Effector memory CD4-positive, alpha-beta T cell (primary cell): ENCODE measurements around the gene PLEKHA7.

Experiments
- DNase-seq, 3 donors: peaks; one replicate each; pipeline ENCODE4 v3.0.0-alpha.2; 2020
- H3K27ac ChIP-seq: 2 replicates; pipeline ENCODE4 v1.7.0; 2013; ENCODE audit warnings: mild to moderate bottlenecking, low read length, moderate library complexity; ENCODE audit not compliant: insufficient read depth, poor library complexity, severe bottlenecking
- H3K27me3 ChIP-seq: replicated peaks from 2 replicates; pipeline ENCODE4 v1.7.0; 2013; ENCODE audit warnings: mild to moderate bottlenecking, low read length; ENCODE audit not compliant: insufficient read depth, control insufficient read depth, poor library complexity, severe bottlenecking
- H3K36me3 ChIP-seq: 2 replicates; pipeline ENCODE4 v1.7.0; 2013; ENCODE audit warnings: mild to moderate bottlenecking, low read length, moderate library complexity; ENCODE audit not compliant: control insufficient read depth, insufficient read depth
- H3K4me1 ChIP-seq: 2 replicates; pipeline ENCODE4 v1.7.0; 2013; ENCODE audit warnings: low read length, mild to moderate bottlenecking; ENCODE audit not compliant: control insufficient read depth, insufficient read depth, poor library complexity, severe bottlenecking
- H3K4me3 ChIP-seq: 2 replicates; pipeline ENCODE4 v1.7.0; 2013; ENCODE audit warnings: low read length, low read depth, mild to moderate bottlenecking; ENCODE audit not compliant: insufficient read depth, poor library complexity, severe bottlenecking
- H3K9me3 ChIP-seq: 2 replicates; pipeline ENCODE4 v1.7.0; 2013; ENCODE audit warnings: mild to moderate bottlenecking, low read length, moderate library complexity; ENCODE audit not compliant: control insufficient read depth

Gene PLEKHA7

DNA sequence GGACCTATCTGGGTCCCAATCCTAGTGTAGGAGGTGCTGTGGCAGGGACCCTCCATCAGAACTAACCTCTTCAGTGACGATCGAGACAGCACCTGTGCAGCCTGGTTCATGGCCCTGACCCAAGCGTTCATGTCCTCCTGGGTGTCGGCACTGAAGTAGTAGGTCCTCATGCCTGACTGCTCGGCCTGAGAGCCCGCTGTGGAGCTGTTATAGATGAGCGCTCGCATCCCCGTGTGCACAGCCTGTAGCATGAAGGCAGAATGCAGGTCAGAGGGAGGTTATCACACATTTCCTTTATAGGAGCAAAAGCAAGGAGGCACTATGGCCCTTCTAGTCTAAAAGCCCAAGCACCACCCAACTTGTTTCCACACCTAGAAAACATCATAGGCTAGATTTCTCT, 172.7 kb downstream of the PLEKHA7 start:
- Histone ChIP-seq H3K4me3 (no peak overlapping the region), H3K36me3 (no peaks in the 10 kb centered on the region), H3K27me3 (no peaks in the 10 kb centered on the region), H3K4me1 (no peaks in the 10 kb centered on the region), H3K27ac (no peak overlapping the region), H3K9me3 (no peaks in the 10 kb centered on the region)
- DNase-seq, result no peak

DNA sequence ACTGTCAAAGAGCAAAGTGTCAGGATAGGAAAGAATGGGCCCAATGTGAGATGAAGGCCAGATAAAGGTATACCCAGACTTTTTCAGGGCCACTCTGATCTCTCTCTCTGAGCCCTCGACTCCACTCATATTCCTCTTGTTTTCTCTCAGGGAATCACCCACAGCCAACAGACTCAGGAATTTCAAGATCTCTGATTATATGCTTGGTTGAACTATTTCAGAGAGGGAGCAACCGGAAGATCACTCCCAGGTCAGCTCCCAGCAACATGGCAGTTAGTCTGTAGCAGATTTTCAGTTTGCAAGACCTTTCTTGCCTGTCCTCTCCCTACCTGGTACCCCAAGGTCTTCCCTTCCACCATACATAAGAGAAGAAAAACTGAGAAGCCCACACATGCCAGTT, 173.3 kb downstream of the PLEKHA7 start:
- no peaks in the 10 kb centered on the region for H3K36me3 ChIP-seq
- no peaks in the 10 kb centered on the region for H3K4me1 ChIP-seq
- no peak for DNase-seq
- H3K27me3 ChIP-seq, result no peaks in the 10 kb centered on the region
- H3K27ac ChIP-seq, result no peak overlapping the region
- H3K9me3 ChIP-seq, result no peaks in the 10 kb centered on the region
- H3K4me3 ChIP-seq, result no peak overlapping the region

DNA sequence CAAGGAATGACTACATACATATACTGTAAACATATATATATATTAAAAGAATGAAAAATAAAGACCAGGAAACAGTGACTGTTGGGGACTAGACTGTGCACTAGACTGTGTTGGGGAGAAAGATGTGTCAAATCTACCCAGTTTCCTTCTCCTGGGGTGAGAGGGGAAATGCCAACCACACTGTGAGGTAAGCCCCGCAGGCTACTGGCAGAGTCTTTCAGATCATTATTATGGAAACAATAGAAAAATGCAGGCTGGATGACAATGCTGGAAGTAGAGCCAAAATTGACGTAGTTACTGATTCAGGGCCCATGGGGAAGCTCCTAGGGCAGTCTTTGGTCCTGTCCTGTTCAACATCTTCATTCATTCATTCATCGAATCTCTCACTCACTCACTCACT, 174.4 kb downstream of the PLEKHA7 start:
- H3K4me3 ChIP-seq, result no peak overlapping the region
- no peaks in the 10 kb centered on the region for H3K27me3 ChIP-seq
- DNase-seq, result no peak
- H3K4me1 ChIP-seq, result no peaks in the 10 kb centered on the region
- no peak overlapping the region for H3K27ac ChIP-seq
- H3K9me3 ChIP-seq, result no peaks in the 10 kb centered on the region
- H3K36me3 ChIP-seq, result no peaks in the 10 kb centered on the region

DNA sequence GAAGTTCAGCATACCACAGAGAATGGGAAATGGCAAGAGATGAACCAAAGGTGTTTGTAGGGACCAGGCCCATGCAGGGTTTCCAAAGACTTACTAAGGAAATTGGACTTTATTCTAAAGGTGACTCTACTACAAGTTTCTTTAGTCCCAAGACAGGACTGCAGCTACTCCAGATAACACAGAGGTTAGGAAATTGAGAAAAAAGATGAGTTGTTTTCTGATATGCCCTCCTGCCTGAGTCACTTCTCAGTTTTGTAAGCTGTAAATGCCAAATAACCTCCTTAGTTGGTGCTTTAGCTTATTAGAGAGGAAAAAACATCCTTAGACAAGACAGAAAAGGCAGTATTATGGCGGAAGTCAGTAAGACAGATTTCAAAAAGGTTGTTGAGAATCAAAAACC, 179.8 kb downstream of the PLEKHA7 start:
- H3K36me3 ChIP-seq, result no peaks in the 10 kb centered on the region
- DNase-seq, result no peak
- no peaks in the 10 kb centered on the region for H3K27me3 ChIP-seq

DNA sequence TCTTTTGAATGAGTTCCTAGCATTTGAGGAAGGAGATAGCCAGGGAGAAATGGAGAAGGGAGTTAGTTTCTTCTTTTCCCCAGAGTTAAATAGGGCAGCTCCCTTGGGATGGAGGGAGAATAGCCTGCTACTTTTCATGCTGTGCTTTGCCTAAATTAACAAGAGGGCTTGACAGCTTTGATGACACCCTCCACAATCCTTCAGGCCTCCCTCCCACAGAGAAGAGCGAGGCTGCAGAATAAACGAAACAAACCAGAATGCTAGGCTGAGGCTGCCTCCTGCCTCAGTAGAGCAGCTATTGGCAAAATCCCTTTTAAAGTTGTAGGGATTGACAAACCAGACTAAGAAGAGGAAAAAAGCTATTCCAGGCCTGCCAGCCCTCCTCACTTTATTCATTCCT, 181.2 kb downstream of the PLEKHA7 start:
- no peak overlapping the region for H3K4me3 ChIP-seq
- DNase-seq, result no peak
- H3K27ac ChIP-seq, result no peak overlapping the region
- H3K27me3 ChIP-seq, result no peaks in the 10 kb centered on the region
- H3K36me3 ChIP-seq, result no peaks in the 10 kb centered on the region
- H3K4me1 ChIP-seq, result no peaks in the 10 kb centered on the region
- no peaks in the 10 kb centered on the region for H3K9me3 ChIP-seq

More for the DNA sequence above, 179.8 kb downstream of the PLEKHA7 start:
- no peaks in the 10 kb centered on the region for H3K9me3 ChIP-seq
- H3K4me1 ChIP-seq, result no peaks in the 10 kb centered on the region
- no peak overlapping the region for H3K4me3 ChIP-seq
- no peak overlapping the region for H3K27ac ChIP-seq

DNA sequence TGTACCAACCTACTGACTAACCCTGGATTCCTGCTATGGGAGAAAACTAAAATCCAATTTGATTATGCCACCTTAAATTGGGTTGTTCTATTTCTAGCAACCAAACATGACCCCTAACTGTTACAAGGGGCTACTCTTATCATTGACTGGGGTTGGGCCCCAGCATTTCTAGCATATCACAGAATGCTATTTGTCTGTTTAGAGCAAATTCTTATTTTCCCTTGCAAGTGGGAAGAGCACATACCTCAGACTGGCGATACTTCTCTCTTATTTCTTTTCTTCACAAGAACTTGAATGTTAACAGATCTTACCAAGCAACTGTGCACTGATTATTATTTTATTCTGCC, 182.0 kb downstream of the PLEKHA7 start:
- Histone ChIP-seq H3K27ac (no peak overlapping the region), H3K4me1 (no peaks in the 10 kb centered on the region), H3K36me3 (no peaks in the 10 kb centered on the region), H3K4me3 (no peak overlapping the region), H3K9me3 (no peaks in the 10 kb centered on the region), H3K27me3 (no peaks in the 10 kb centered on the region)
- no peak for DNase-seq

DNA sequence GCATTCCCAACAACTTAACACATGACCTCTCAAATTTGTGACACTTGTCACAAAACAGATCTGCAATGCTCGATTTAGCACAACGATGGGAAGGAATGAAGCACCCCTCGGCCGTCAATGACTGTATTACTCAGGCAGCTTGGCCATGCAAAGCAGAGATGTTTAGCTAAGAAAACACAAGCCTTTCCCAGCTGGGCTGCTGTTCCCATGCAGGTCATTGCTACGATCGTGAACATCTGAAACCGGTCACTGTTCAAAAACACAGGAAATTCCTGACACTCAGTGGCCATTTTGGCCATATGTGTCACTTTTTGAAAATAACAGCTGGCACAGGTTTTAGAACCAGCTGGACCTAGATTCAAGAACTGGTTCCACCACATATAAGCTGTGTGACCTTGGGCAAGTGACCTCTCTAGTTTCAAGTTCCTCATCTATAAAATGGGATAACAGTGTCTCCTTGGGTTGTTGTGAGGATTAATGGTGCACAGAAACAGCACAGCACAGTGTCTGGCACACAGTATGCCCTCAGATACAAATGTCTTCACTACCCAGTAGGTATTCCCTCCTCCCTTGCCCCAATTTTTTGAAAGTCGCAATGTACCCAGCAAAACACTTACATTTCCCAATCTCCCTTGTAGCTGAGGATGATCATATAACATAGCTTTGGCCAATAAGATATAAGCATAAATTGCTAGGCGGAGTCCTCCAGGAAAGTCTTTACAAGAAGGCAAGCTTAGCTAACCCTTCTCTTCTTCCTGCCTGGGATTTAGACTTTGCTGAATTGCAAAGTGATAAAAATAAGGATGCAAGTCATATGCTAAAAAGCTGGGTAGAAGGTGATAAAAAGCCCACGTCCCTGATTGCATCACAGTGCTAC, 182.7 kb downstream of the PLEKHA7 start:
- no peaks in the 10 kb centered on the region for H3K4me1 ChIP-seq
- DNase-seq, result no peak
- H3K4me3 ChIP-seq, result no peak overlapping the region
- no peaks in the 10 kb centered on the region for H3K36me3 ChIP-seq
- no peaks in the 10 kb centered on the region for H3K27me3 ChIP-seq
- H3K9me3 ChIP-seq, result no peaks in the 10 kb centered on the region
- H3K27ac ChIP-seq, result no peak overlapping the region

DNA sequence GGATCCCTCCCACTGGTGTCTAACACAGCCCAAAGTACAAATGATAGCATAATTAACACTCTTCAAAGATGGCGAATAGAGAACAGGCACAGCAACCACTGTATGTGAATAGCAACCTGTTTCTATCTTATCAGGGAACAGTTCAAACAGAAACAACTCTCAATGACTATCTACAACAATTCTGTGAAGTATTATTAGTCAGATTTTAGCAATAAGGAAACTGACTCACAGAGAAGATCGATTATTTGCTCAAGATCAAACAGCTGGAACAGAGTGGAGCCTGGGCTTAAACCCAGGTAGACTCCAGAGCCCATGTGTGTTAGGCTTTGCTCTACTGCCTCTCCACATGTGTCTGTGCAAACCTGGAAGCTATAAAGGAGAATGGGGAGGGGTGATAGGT, 187.1 kb downstream of the PLEKHA7 start:
- Histone ChIP-seq H3K4me1 (no peaks in the 10 kb centered on the region), H3K27me3 (no peaks in the 10 kb centered on the region), H3K9me3 (no peaks in the 10 kb centered on the region), H3K36me3 (peaks cover 3% of the 10 kb centered on the region), H3K4me3 (no peak overlapping the region), H3K27ac (no peak overlapping the region)
- DNase-seq, result no peak

DNA sequence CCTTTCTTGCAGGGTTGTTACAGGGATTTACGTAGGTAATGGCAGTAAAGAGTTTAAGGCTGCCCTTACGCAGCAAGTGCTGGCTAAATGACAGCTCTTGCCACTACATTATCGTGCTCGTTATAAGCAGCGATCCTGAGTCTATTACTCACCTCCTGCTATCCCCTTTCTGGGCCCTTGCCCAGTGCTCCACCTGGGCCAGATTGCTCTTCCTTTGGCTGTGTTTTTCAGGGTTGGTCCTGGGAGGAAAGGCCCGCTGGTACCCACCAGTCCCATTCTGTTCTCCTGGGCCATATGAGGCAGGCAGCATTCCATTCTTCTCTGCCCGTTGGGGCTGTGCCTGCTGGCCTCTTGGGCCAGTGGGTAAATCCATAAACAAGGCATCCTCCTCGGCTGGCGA, 188.2 kb downstream of the PLEKHA7 start:
- H3K4me1 ChIP-seq, result no peaks in the 10 kb centered on the region
- no peak overlapping the region for H3K4me3 ChIP-seq
- H3K27me3 ChIP-seq, result no peaks in the 10 kb centered on the region
- no peak overlapping the region for H3K27ac ChIP-seq
- H3K36me3 ChIP-seq, result peaks cover 3% of the 10 kb centered on the region
- no peaks in the 10 kb centered on the region for H3K9me3 ChIP-seq
- no peak for DNase-seq

DNA sequence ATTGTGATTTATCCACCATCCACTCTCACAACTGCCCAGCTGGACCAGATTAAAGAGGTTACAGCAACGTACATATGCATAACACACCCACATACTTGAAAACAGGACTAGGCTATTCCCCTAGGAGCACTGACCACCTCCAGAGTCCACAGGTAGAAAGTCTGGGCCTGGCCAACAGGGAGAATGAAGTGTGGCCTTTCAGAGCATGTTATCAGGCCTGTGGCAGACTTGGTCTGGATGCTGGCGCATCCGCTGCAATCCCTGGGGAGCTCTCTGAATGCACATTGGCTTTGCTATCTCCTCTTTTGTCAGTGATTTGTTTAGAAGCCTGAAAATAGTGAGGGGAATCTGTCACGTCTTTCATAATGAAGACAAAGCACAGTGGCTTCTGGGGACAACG, 189.1 kb downstream of the PLEKHA7 start:
- Histone ChIP-seq H3K9me3 (no peaks in the 10 kb centered on the region), H3K4me3 (no peak overlapping the region), H3K4me1 (peaks cover 4% of the 10 kb centered on the region), H3K36me3 (peaks cover 3% of the 10 kb centered on the region), H3K27ac (no peak overlapping the region), H3K27me3 (no peaks in the 10 kb centered on the region)
- no peak for DNase-seq
